Omental fat pad (tissue), 4 donors: ENCODE data around the gene ELF1. TPM values are rescaled to one million over a fixed set of nuclear protein-coding genes. Genes with fewer than 3 reads are reported as not detected.
"Not testable (repeated sequence)": the region's sequence is repeated elsewhere in the genome, so short reads cannot be mapped to it uniquely, and the experiment has no call there.

Experiments
- ATAC-seq: fragments of 150-250 bp; one replicate; pipeline ENCODE4 v1.9.1; 2016; ENCODE audit warnings: mild to moderate bottlenecking, moderate library complexity; ENCODE audit not compliant: low FRiP score
- DNase-seq: peaks from one replicate; pipeline ENCODE4 v3.0.0-alpha.2; 2019; ENCODE audit warnings: low spot score
- CTCF ChIP-seq, 3 donors: fragments of 450-650 bp; IDR thresholded peaks; one replicate each; pipeline ENCODE4 v1.5.1; 2016 to 2017; ENCODE audit warnings: antibody characterized with exemption in 3 of 3, mild to moderate bottlenecking in 3 of 3, moderate library complexity in 2 of 3
- total RNA-seq, 4 donors: library from RNA; depleted of rRNA; stranded (reverse); fragments of >200 nt; gene quantifications; one replicate each; pipeline ENCODE4 v1.1.0, GENCODE V29; 2016

ELF1 gene
- total RNA-seq, 4 donors from 2014 or later: 87.4 to 107 (median 89.9) TPM

- ATAC-seq (no peak), DNase-seq (no peak)
- TF ChIP-seq CTCF (IDR thresholded peaks at IDR 0.05): no peak
These were observed 107.8 kb downstream of the ELF1 start for GRCh38 chr13:40911341-40911740.

- no peak for TF ChIP-seq CTCF (IDR thresholded peaks at IDR 0.05)
- no peak for ATAC-seq
These were observed 108.6 kb downstream of the ELF1 start for GRCh38 chr13:40910324-40911050.

GRCh38 chr13:40909541-40910200 is 109.4 kb downstream of the ELF1 start:
- not testable (repeated sequence) for ATAC-seq, DNase-seq

More at GRCh38 chr13:40910324-40911050, 108.6 kb downstream of the ELF1 start:
- no peak for DNase-seq

- DNase-seq (no peak), ATAC-seq (no peak)
- no peak for TF ChIP-seq CTCF (IDR thresholded peaks at IDR 0.05)
These were observed 110.6 kb downstream of the ELF1 start for GRCh38 chr13:40908546-40908945.

GRCh38 chr13:40901032-40901431 is 118.1 kb downstream of the ELF1 start:
- not testable (repeated sequence) for DNase-seq, ATAC-seq

- ATAC-seq, DNase-seq: not testable (repeated sequence)
These were observed 118.5 kb downstream of the ELF1 start for GRCh38 chr13:40900568-40900967.

GRCh38 chr13:40897053-40897452 is 122.1 kb downstream of the ELF1 start:
- TF ChIP-seq CTCF (IDR thresholded peaks at IDR 0.05): no peak
- ATAC-seq: no peak

GRCh38 chr13:40895227-40896184 is 123.6 kb downstream of the ELF1 start:
- no peak for DNase-seq
- no peak for ATAC-seq
- no peak for TF ChIP-seq CTCF (IDR thresholded peaks at IDR 0.05)

More at GRCh38 chr13:40897053-40897452, 122.1 kb downstream of the ELF1 start:
- DNase-seq: no peak

- not testable (repeated sequence) for ATAC-seq, DNase-seq
These were observed 125.5 kb downstream of the ELF1 start for GRCh38 chr13:40893573-40893972.
